ENCODE results near the gene DHRS7B. TPM values are rescaled to one million over a fixed set of nuclear protein-coding genes. Genes with fewer than 3 reads are reported as not detected.

DHRS7B gene
- total RNA-seq: 10 to 100 TPM in 3 of 6 donors, 1 to 10 TPM in 3; 7.3 to 16.3 (median 9.5) TPM
- 10 to 100 TPM; 21.2 to 30.4 TPM for polyA plus RNA-seq

- FAIRE-seq (no peak), ATAC-seq (peak; percentile 96 to 98 (median 98)), DNase-seq (peak; percentile 94 to 99 (median 96))
- Histone ChIP-seq H3K27ac (peak within 1 kb of the TSS; percentile 91 to 97 (median 93)), H3K9me3 (no peaks in the 10 kb centered on the region), H3K4me1 (peaks cover 0 to 8% (median 6%) of the 10 kb centered on the region in 3 donors), H3K36me3 (no peaks in the 10 kb centered on the region), H3K4me3 (peak within 1 kb of the TSS; percentile 56 to 99 (median 79)), H3K27me3 (no peaks in the 10 kb centered on the region)
- TF ChIP-seq CTCF (IDR thresholded peaks at IDR 0.05): no peak
- 0% methylated on average over 66 of the region's 66 CpGs for WGBS, 2 donors
- intact Hi-C loops (cut with DNase I): no loop called here
Measured at GRCh38 chr17:21126645-21127508, at the start of gene DHRS7B. DHRS7B (plus strand) TSS chr17:21126964; CDS start chr17:21126972, 8 bp downstream.

- intact Hi-C loops (cut with DNase I): no loop called here
- FAIRE-seq: no peak
Measured at GRCh38 chr17:21077281-21077680, 49.5 kb upstream of the DHRS7B start.

GRCh38 chr17:21078016-21078780, 48.6 kb upstream of the DHRS7B start:
- no peak for ATAC-seq
- Histone ChIP-seq H3K27me3 (no peaks in the 10 kb centered on the region), H3K27ac (no peak overlapping the region), H3K4me1 (no peaks in the 10 kb centered on the region), H3K4me3 (no peak overlapping the region), H3K9me3 (no peaks in the 10 kb centered on the region), H3K36me3 (no peaks in the 10 kb centered on the region)
- TF ChIP-seq CTCF (IDR thresholded peaks at IDR 0.05): no peak
- WGBS, 2 donors: 68 to 77% methylated on average over 11 of the region's 11 CpGs
- intact Hi-C loops (cut with DNase I): no loop called here
- no peak for FAIRE-seq
- DNase-seq: no peak

More at GRCh38 chr17:21077281-21077680, 49.5 kb upstream of the DHRS7B start:
- ATAC-seq (no peak), DNase-seq (no peak)
- TF ChIP-seq CTCF (IDR thresholded peaks at IDR 0.05): no peak
- Histone ChIP-seq H3K27me3 (no peaks in the 10 kb centered on the region), H3K9me3 (no peaks in the 10 kb centered on the region), H3K36me3 (no peaks in the 10 kb centered on the region), H3K4me1 (no peaks in the 10 kb centered on the region), H3K4me3 (no peak overlapping the region), H3K27ac (no peak overlapping the region)
- WGBS, 2 donors: 55 to 86% methylated on average over 2 of the region's 2 CpGs

GRCh38 chr17:21079196-21079595, 47.6 kb upstream of the DHRS7B start:
- no peak for FAIRE-seq

More at GRCh38 chr17:21079196-21079595, 47.6 kb upstream of the DHRS7B start:
- Histone ChIP-seq H3K9me3 (no peaks in the 10 kb centered on the region), H3K4me3 (no peak overlapping the region), H3K27ac (no peak overlapping the region), H3K27me3 (no peaks in the 10 kb centered on the region), H3K36me3 (no peaks in the 10 kb centered on the region), H3K4me1 (no peaks in the 10 kb centered on the region)
- 63 to 69% methylated on average over 7 of the region's 7 CpGs for WGBS, 2 donors
- no peak for TF ChIP-seq CTCF (IDR thresholded peaks at IDR 0.05)
- ATAC-seq: no peak
- intact Hi-C loops (cut with DNase I): no loop called here
- DNase-seq: no peak

Measured in pancreas (tissue), 10 donors.